SK-N-MC (cell line): ENCODE measurements around the gene PROX1.

Experiments
- EZH2 ChIP-seq: fragments of 200-600 bp; sonication (generic); IDR thresholded peaks from one replicate; pipeline ENCODE4 v1.6.1; 2017; ENCODE audit warnings: antibody characterized with exemption
- POLR2AphosphoS5 ChIP-seq: IDR thresholded peaks from 2 replicates; pipeline ENCODE4 v1.6.1; 2012; ENCODE audit warnings: mild to moderate bottlenecking, low read depth, low read length, borderline replicate concordance

- TF ChIP-seq POLR2AphosphoS5 (no peak), EZH2 (no peak)
Measured at GRCh38 chr1:214028649-214029406, 41.1 kb downstream of the PROX1 start.
